ENCODE data around the gene LRP2.

DNA sequence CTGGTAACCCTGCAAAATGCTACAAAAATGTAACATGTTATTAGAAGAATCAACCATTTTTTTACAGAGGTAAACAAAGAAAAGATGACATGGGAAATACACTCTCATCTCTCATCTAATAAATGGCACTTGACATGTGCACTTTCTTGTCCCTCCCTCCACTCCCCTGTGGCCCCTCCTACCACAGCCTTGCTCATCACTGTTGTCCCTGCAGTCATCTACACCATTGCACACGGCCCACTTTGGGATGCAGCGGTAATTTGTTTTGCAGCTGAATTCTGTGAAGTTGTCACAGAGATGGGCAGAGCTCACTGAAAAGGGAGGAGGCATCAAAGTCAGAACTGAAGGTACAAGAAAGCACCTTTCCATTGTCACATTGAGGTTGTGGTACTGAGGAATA, 189.4 kb downstream of the LRP2 start:
- TF ChIP-seq CTCF (IDR thresholded peaks at IDR 0.05), result no peak
- no peak for TF ChIP-seq POLR2AphosphoS5 (IDR thresholded peaks at IDR 0.05)

Measured in suprapubic skin (tissue), 3 donors.